ENCODE results near the gene PAQR5.

- TF ChIP-seq CTCF (IDR thresholded peaks at IDR 0.05; ENCODE audit: insufficient read depth, low read length, poor library complexity, severe bottlenecking): no peak
- no peak for TF ChIP-seq EZH2phosphoT487 (conservative IDR thresholded peaks at IDR 0.05; ENCODE audit: low read length)
These were observed 82.0 kb downstream of the PAQR5 start for GRCh38 chr15:69380726-69381105.
